NCI-H69 (cell line): ENCODE measurements around the gene SIRT1.
"Not testable (repeated sequence)": the region's sequence is repeated elsewhere in the genome, so short reads cannot be mapped to it uniquely, and the experiment has no call there.

ENCODE experiments used
- DNase-seq: peaks from one replicate; lab custom pipeline; 2025; lab: John Stamatoyannopoulos, UW

SIRT1 gene

DNA sequence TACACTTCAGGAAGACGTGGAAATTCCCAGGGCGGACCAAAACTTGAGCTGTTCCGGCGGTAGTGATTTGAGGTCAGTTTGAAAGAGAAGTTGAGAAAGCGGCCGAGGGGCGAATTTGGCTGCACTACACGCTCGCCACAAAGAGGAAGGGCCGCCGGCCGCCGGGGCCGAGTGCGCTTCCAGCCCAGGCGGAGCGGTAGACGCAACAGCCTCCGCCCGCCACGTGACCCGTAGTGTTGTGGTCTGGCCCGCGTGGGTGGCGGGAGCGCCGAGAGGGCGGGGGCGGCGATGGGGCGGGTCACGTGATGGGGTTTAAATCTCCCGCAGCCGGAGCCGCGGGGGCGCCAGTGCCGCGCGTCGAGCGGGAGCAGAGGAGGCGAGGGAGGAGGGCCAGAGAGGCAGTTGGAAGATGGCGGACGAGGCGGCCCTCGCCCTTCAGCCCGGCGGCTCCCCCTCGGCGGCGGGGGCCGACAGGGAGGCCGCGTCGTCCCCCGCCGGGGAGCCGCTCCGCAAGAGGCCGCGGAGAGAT, at the start of gene SIRT1:
Gene SIRT1, plus strand, starts transcription at position 344 of the 529 bp plus-strand sequence. Its CDS starts 66 bp downstream, at position 410.
- peak; percentile 94 for DNase-seq

DNA sequence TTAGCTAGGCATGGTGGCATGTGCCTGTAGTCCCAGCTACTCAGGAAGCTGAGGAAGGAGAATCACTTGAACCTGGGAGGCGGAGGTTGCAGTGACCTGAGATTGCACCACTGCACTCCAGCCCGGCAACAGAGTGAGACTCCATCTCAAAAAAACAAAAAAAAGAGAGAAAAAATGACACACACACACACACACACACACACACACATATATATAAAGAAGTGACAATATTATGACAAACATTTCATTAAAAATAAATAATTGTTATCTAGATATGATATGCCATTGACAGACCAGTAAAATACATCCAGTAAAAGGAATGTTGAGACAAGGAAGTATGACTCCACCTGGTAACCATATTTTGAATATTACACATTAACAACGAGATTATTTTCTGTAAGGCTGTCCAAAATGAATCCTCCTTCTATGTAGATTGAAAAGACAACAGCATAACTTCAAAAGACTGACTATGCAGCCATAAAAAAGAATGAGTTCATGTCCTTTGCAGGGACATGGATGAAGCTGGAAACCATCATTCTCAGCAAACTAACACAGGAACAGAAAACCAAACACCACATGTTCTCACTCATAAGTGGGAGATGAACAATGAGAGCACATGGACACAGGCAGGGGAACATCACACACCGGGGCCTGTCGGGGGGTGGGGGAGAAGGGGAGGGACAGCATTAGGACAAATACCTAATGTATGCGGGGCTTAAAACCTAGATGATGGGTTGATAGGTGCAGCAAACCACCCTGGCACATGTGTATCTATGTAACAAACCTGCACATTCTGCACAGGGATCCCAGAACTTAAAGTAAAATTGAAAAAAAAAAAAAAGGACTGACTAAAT, 48.7 kb upstream of the SIRT1 start:
- DNase-seq, result peak; percentile 46

GRCh38 chr10:67836488-67836887, 48.0 kb upstream of the SIRT1 start:
- peak; percentile 35 for DNase-seq

- no peak for DNase-seq
Measured at GRCh38 chr10:67836972-67837371, 47.5 kb upstream of the SIRT1 start.

DNA sequence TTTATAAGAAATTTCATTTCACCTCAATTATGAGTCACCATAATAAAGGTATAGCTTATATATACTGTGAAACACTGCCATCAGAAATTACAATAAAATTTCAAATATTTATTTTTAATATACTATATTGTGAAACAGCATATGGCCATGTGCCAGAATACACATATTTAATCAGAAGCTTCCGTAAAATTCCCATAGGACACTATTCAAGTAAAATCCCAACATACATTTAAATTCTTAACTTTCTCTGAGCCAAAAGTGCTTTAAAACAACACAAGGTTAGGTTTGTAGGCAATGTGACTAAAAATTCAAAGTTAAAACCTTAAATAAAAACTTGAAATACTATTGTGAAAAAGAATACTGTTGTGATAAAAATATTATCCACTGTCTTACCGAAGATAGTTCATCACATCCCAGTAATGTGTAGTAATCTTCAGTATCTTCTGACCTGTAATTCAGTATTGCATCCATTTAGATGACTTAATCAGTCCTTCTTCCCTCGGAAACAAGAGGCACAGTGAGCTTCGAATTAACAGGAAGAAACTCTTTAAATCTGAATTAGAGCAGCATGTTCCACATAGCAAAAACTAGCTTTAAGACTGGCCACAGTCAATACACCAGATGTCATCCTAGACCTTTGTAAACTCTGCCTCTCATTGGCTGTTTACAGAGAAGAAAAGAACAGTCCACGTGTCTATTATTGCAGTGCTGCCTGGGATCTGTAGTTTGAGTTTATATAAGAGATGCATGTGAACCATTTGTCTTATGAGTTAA, 46.7 kb upstream of the SIRT1 start, which contains the start of gene DNAJC12:
Gene DNAJC12, minus strand, starts transcription at position 648 of the 774 bp plus-strand sequence. Its CDS starts 177 bp downstream, at position 471.
- DNase-seq, result peak; percentile 88

- DNase-seq, result not testable (repeated sequence)
Measured at GRCh38 chr10:67839511-67839910, 44.9 kb upstream of the SIRT1 start.

DNA sequence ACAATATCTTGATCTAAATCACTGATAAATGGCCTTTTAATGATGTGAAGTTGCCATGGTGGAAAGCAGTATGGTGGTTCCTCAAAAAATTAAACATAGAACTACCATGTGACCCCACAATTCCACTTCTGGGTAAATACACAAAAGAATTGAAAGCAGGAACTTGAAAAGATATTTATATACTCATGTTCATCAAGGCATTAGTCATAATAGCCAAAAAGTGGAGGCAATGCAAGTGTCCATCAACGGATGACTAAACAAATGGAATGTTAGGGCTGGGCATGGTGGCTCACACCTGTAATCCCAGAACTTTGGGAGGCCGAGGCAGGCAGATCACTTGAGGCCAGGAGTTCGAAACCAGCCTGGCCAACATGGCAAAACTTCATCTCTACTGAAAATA, 44.5 kb upstream of the SIRT1 start:
- DNase-seq, result no peak

GRCh38 chr10:67841737-67842136, 42.7 kb upstream of the SIRT1 start:
- DNase-seq, result no peak

GRCh38 chr10:67843284-67843683, 41.2 kb upstream of the SIRT1 start:
- DNase-seq, result no peak

GRCh38 chr10:67849331-67850011, 35.0 kb upstream of the SIRT1 start:
- peak; percentile 89 for DNase-seq

GRCh38 chr10:67851186-67851585, 33.3 kb upstream of the SIRT1 start:
- DNase-seq, result no peak

DNA sequence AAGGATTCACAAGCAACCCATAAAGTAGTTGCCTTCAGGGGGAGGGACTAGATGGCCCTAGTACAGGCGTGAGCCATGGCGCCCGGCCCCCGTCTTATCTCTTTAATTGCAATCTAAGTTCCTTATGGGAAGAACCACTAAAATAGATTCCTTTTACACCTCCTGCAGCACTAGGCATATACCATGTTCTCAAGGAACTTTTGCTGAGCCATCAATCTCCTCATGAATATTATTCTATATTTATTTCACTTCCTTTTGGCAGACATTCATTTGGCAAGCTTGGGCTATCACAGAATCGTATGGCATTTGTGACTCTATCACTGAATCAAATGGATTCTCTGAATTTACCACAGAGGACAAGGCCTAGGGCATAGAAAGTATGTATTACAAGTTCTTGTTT, 31.7 kb upstream of the SIRT1 start:
- DNase-seq, result no peak

GRCh38 chr10:67853512-67853911, 30.9 kb upstream of the SIRT1 start:
- DNase-seq, result no peak

- no peak for DNase-seq
Measured at GRCh38 chr10:67858971-67859370, 25.5 kb upstream of the SIRT1 start.

DNA sequence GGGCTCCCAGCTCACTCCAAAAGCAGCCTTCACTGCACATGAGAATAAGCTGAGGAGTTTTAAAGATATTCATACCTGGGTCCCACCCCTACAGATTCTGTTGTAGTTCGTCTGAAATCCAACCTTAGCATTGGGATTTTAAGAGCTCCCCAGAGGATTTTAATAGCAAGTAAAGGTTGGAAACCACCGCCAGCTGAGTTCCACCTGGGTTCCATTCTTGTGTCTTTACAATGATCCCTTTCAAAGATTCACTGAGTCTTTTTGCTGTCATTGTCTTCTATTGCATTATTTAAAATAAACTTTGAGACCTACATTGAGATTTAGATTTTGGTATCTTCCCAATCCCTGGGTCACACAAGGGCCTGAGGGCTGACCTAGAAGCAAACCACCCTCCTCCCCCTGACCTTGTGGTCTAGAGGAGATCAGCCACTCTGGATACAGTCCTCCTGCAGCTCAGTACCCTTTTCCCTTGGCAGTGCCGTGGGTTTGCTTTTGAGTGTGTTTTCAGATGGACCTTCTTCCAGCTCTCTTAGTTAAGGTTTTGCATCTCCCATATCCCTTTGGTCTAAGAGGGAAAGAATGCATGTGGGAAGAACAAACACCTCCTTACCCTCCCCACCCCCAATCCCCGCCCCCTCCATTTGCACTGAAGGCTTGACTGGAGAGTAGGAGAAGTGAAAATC, 22.6 kb upstream of the SIRT1 start:
- peak; percentile 27 for DNase-seq

DNA sequence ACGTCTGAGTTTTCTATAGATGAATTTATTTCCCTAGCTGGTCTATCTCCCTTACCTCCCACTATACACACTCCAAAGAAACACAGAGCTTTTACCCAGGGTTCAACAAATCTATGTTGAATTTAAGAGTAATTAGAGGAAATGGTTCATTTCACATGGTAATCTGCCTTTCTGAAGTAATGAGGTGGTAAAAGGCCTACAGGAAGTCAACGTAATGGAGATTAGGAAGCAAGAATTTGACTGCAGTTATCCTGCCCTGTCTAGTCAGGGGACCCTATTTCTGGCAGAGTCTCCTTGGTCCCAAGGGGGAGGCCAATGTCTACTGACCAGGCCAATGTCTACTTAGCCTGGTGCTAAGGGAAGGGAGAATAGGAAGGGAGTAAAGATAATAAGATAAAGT, 21.4 kb upstream of the SIRT1 start:
- DNase-seq, result peak; percentile 27

GRCh38 chr10:67864607-67865371, 19.7 kb upstream of the SIRT1 start:
- no peak for DNase-seq

DNA sequence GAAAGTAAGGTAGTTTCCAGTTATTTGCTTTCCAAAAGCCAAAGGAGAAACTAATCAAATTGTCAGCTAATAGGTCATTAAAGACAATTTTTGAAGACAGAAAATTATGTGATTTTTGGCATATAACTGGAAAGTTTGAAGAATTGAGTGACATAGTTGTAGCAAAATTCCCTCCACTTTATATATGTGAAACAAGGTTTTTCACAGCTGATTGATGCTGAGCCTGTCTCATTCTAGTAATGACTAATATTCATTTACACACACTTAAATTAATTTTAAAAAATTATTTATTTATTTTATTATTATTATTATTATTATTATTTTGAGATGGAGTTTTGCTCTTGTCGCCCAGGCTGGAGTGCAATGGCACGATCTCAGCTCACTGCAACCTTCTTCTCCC, 16.3 kb upstream of the SIRT1 start:
- DNase-seq, result no peak

- no peak for DNase-seq
Measured at GRCh38 chr10:67869996-67870395, 14.5 kb upstream of the SIRT1 start.

DNA sequence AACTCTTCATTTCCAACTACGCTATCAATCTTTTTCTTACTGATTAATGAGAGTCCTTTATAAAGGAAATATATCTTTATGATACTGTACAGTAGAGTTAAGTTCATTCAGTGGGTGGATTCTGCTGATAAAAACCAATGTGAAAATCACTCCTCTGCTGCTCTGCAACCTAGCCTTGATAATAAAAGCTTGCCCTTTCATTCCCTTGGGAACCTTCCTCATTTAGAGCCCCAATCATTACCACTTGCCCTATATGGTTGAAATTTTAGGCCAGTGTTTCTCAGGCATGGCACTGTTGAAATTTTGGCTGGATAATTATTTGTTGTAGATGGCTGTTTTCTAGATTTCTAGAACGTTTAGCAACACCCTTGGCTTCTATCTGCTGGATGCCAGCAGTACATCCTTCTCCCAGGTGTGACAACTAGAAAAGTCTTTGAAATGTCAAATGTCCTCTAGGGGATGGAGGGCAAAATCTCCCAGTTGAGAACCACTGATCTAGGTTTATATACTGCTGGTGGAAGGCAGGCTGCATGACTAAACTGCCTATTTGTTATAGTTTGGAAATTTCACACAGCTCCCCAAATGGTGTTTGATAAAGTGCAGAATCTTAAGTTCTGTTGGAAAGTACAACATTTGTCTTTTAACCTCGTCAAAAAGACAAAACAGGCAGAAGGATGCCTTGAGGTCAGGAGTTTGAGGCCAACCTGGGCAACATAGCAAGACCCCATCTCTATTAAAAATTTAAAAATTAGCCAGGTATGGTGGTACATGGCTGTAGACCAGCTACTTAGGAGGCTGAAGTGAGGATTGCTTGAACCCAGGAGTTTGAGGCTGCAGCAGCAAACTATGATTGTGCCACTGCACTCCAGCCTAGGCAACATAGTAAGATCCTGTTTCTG, 8.9 kb upstream of the SIRT1 start:
- DNase-seq, result peak; percentile 0
